KMS-11 (cell line): ENCODE measurements around the gene GPR132.

Experiments used
- H2AFZ ChIP-seq: fragments of 200-600 bp; sonication (generic); 2 replicates; pipeline ENCODE4 v1.6.1; 2016; ENCODE audit warnings: antibody characterized with exemption, mixed run types, low read depth
- H3K27ac ChIP-seq: fragments of 200-600 bp; sonication (generic); 2 replicates; pipeline ENCODE4 v1.6.1; 2016; ENCODE audit warnings: mild to moderate bottlenecking, mixed run types
- H3K27me3 ChIP-seq: fragments of 200-600 bp; sonication (generic); 2 replicates; pipeline ENCODE4 v1.6.1; 2017; ENCODE audit warnings: mild to moderate bottlenecking, low read depth, mixed run types, moderate library complexity; ENCODE audit not compliant: insufficient read depth
- H3K36me3 ChIP-seq: fragments of 200-600 bp; sonication (generic); 2 replicates; pipeline ENCODE4 v1.6.1; 2017; ENCODE audit warnings: mild to moderate bottlenecking, mixed run types; ENCODE audit not compliant: insufficient read depth
- H3K4me1 ChIP-seq: fragments of 200-600 bp; sonication (generic); 2 replicates; pipeline ENCODE4 v1.6.1; 2016; ENCODE audit warnings: mild to moderate bottlenecking, low read depth, mixed run types; ENCODE audit not compliant: poor library complexity, severe bottlenecking
- H3K4me2 ChIP-seq: fragments of 200-600 bp; sonication (generic); 2 replicates; pipeline ENCODE4 v1.7.0; 2016; ENCODE audit warnings: mild to moderate bottlenecking, mixed run types
- H3K4me3 ChIP-seq: fragments of 200-600 bp; sonication (generic); IDR thresholded peaks from 2 replicates; pipeline ENCODE4 v1.6.1; 2017; ENCODE audit warnings: low read depth, low read length, mixed read lengths; ENCODE audit not compliant: insufficient read depth
- H3K79me2 ChIP-seq: fragments of 200-600 bp; sonication (generic); 2 replicates; pipeline ENCODE4 v1.6.1; 2016; ENCODE audit warnings: low read depth, mixed run types; ENCODE audit not compliant: insufficient read depth
- H3K9ac ChIP-seq: fragments of 200-600 bp; sonication (generic); 2 replicates; pipeline ENCODE4 v1.6.1; 2016; ENCODE audit warnings: mild to moderate bottlenecking, mixed run types
- H4K20me1 ChIP-seq: fragments of 200-600 bp; sonication (generic); 2 replicates; pipeline ENCODE4 v1.6.1; 2016; ENCODE audit warnings: mild to moderate bottlenecking, mixed run types; ENCODE audit not compliant: insufficient read depth
- TF ChIP-seq, protein P1 (sequence below): fragments of 200-600 bp; sonication (generic); conservative IDR thresholded peaks from 2 replicates; pipeline ENCODE4 v1.6.1; 2017; ENCODE audit warnings: low read depth, mild to moderate bottlenecking, antibody characterized with exemption, low read length, moderate library complexity, mixed read lengths

GPR132 gene

DNA sequence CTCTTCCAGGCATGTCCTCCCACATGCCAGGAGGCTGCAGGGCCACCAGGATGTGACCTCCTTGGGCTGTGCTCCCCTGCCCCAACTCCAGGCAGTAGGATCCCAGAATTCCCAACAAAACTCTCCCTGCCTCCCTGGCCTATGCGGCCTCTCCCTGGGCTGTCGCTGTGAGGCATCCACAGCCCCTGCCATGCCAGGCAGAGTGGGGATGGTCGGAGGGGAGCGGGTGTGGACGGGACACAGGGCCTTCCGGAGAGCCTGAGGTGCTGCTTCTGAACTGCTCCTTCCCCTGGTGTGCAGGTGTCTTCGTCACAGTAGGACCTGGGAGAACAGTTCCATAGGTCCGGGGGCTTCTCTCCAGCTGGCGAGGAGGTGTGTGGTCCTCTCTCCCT is 18.3 kb downstream of the GPR132 start:
- Histone ChIP-seq H3K4me1 (peaks cover 4% of the 10 kb centered on the region), H3K36me3 (no peaks in the 10 kb centered on the region), H3K27ac (no peak overlapping the region), H3K9ac (no peak overlapping the region), H2AFZ (no peak overlapping the region), H3K4me3 (no peak overlapping the region), H3K79me2 (no peaks in the 10 kb centered on the region), H4K20me1 (no peaks in the 10 kb centered on the region), H3K27me3 (no peaks in the 10 kb centered on the region; the same call in 1 of the 2 replicates), H3K4me2 (no peak overlapping the region)
- TF ChIP-seq, protein P1, sequence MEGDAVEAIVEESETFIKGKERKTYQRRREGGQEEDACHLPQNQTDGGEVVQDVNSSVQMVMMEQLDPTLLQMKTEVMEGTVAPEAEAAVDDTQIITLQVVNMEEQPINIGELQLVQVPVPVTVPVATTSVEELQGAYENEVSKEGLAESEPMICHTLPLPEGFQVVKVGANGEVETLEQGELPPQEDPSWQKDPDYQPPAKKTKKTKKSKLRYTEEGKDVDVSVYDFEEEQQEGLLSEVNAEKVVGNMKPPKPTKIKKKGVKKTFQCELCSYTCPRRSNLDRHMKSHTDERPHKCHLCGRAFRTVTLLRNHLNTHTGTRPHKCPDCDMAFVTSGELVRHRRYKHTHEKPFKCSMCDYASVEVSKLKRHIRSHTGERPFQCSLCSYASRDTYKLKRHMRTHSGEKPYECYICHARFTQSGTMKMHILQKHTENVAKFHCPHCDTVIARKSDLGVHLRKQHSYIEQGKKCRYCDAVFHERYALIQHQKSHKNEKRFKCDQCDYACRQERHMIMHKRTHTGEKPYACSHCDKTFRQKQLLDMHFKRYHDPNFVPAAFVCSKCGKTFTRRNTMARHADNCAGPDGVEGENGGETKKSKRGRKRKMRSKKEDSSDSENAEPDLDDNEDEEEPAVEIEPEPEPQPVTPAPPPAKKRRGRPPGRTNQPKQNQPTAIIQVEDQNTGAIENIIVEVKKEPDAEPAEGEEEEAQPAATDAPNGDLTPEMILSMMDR = no peak

DNA sequence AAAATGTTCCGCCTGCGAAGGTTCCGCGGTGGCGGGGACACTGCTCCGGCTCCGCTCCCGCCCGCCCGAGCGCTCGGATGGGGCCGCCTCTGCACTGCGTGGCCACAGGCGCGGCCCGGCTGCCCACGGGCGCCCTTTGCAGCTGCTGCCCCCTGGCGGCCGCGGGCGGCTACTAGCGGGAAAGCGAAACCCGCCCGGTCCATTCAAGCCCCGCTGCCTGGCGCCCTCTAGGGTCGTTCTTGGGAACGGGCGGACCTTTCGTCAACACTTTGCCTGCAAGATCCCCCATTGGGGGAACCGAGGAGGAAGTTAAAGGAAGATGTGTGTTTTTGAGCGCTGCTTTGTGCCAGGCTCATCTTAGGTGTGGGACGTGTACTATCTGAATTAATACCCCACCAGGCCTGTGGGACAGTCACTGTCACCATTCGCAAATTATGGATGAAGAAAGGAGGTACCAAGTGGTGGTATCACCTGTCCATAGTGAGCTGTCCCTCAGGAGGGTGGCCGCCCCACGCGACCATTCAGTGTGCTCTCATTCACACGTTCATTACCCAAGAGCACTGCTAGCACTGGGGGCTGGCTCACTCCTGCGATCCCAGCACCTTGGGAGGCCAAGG is 19.4 kb downstream of the GPR132 start:
- H4K20me1 ChIP-seq = no peaks in the 10 kb centered on the region
- H3K79me2 ChIP-seq = no peaks in the 10 kb centered on the region
- H3K36me3 ChIP-seq = no peaks in the 10 kb centered on the region
- H3K4me1 ChIP-seq = peaks cover 4% of the 10 kb centered on the region
- H3K27me3 ChIP-seq = no peaks in the 10 kb centered on the region; the same call in 1 of the 2 replicates
- no peak overlapping the region for H3K9ac ChIP-seq
- peak overlapping the region; percentile 27; the same call in 1 of the 2 replicates for H3K4me2 ChIP-seq
- TF ChIP-seq, protein P1 = peak; percentile 90
- H2AFZ ChIP-seq = 0 out of 2 replicates have a peak overlapping the region, but pooled peaks have one; percentile 22
- H3K27ac ChIP-seq = no peak overlapping the region
- H3K4me3 ChIP-seq = no peak overlapping the region

DNA sequence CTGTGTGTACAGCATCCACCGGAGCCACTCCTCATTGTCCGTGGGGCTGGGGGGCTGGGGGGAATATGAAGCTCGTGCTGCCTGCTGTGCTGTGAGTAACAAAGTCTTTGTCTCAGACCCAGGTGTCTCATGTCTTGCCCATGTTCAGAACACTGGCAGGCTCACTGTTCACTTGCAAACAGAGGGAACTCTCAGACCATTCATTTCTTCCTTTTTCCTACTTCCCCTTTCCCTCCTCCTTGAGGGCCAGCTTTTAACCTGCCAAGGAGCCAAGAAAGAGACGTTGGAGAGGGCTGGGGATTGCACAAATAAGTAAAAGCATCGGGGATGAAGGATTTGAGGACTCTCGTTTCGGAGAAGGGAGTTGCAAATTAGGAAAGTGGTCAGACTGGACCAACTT is 21.6 kb downstream of the GPR132 start:
- no peaks in the 10 kb centered on the region for H3K36me3 ChIP-seq
- H3K27ac ChIP-seq = no peak overlapping the region
- no peaks in the 10 kb centered on the region for H4K20me1 ChIP-seq
- no peak overlapping the region for H3K9ac ChIP-seq
- no peaks in the 10 kb centered on the region for H3K79me2 ChIP-seq
- no peak overlapping the region for H3K4me3 ChIP-seq
- H2AFZ ChIP-seq = no peak overlapping the region
- no peak overlapping the region for H3K4me2 ChIP-seq
- no peaks in the 10 kb centered on the region; the same call in 1 of the 2 replicates for H3K27me3 ChIP-seq
- TF ChIP-seq, protein P1 = no peak
- H3K4me1 ChIP-seq = peaks cover 4% of the 10 kb centered on the region

GRCh38 chr14:105042813-105043212 is 22.4 kb downstream of the GPR132 start:
- Histone ChIP-seq H3K9ac (no peak overlapping the region), H3K4me1 (peaks cover 4% of the 10 kb centered on the region), H4K20me1 (no peaks in the 10 kb centered on the region), H3K36me3 (no peaks in the 10 kb centered on the region), H3K4me3 (no peak overlapping the region), H3K4me2 (no peak overlapping the region), H3K27ac (no peak overlapping the region), H3K79me2 (no peaks in the 10 kb centered on the region), H2AFZ (no peak overlapping the region), H3K27me3 (no peaks in the 10 kb centered on the region; the same call in 1 of the 2 replicates)
- TF ChIP-seq, protein P1 = no peak
